Lower leg skin (tissue), 3 donors: ENCODE results near the gene OR5K4.

Experiments
- POLR2A ChIP-seq, 2 donors: fragments of 450-650 bp; IDR thresholded peaks; one replicate each; pipeline ENCODE4 v1.6.1; 2016 to 2017; ENCODE audit warnings: antibody characterized with exemption in 2 of 2, mild to moderate bottlenecking in 1 of 2, moderate library complexity in 1 of 2
- TF ChIP-seq, protein P1 (sequence below), 3 donors: fragments of 450-650 bp; IDR thresholded peaks; one replicate each; pipeline ENCODE4 v1.5.1; 2016; ENCODE audit warnings: antibody characterized with exemption in 3 of 3, mild to moderate bottlenecking in 3 of 3, moderate library complexity in 2 of 3

DNA sequence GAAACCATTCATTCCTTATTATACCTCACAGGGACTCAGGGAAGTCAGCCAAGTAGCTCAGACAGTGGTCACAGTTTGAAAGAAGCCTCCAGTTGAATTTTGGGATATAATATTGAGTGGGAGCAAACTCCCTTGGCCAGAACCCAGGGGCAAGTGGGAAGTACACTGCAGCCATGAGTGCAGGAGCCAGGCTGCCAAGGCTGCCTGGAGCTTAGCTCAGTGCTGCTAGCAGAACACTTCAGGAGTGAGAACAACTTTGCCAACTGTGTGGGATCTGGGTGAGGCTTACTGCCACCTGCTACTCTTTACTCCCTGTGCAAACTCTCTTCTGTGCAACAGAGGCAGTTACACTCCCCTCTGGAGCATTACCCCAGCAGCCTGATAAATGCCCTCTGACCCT, 41.4 kb downstream of the OR5K4 start:
- TF ChIP-seq, protein P1, sequence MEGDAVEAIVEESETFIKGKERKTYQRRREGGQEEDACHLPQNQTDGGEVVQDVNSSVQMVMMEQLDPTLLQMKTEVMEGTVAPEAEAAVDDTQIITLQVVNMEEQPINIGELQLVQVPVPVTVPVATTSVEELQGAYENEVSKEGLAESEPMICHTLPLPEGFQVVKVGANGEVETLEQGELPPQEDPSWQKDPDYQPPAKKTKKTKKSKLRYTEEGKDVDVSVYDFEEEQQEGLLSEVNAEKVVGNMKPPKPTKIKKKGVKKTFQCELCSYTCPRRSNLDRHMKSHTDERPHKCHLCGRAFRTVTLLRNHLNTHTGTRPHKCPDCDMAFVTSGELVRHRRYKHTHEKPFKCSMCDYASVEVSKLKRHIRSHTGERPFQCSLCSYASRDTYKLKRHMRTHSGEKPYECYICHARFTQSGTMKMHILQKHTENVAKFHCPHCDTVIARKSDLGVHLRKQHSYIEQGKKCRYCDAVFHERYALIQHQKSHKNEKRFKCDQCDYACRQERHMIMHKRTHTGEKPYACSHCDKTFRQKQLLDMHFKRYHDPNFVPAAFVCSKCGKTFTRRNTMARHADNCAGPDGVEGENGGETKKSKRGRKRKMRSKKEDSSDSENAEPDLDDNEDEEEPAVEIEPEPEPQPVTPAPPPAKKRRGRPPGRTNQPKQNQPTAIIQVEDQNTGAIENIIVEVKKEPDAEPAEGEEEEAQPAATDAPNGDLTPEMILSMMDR (IDR thresholded peaks at IDR 0.05) = no peak
- no peak for TF ChIP-seq POLR2A (IDR thresholded peaks at IDR 0.05)
